ENCODE measurements around the gene SNX20.

DNA sequence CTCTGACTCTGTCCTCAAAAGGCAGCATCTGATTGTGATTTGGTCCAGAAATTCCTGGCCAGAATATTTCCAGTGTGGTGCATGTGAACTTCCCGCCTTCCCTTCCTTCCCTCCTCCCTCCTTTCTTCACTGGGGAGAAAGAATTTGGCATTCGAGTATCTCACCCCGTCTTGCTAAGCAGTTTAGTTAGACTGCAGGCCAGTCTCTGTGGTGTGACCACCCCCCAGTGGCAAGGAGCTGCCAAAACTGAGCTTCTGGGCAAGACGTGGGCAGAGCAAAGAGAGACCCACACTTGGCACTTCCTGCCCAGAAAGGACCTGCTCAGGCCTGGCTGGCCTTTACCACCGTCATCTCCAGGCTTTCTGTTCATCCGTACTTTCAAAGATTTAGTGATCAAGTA, 36.4 kb downstream of the SNX20 start:
- TF ChIP-seq EP300 (IDR thresholded peaks at IDR 0.05; ENCODE audit: borderline replicate concordance): no peak
- peak; percentile 59 for TF ChIP-seq RAD21 (IDR thresholded peaks at IDR 0.05; ENCODE audit: low read depth)
- no peak for TF ChIP-seq EGR1 (IDR thresholded peaks at IDR 0.05)
- TF ChIP-seq, protein P1, sequence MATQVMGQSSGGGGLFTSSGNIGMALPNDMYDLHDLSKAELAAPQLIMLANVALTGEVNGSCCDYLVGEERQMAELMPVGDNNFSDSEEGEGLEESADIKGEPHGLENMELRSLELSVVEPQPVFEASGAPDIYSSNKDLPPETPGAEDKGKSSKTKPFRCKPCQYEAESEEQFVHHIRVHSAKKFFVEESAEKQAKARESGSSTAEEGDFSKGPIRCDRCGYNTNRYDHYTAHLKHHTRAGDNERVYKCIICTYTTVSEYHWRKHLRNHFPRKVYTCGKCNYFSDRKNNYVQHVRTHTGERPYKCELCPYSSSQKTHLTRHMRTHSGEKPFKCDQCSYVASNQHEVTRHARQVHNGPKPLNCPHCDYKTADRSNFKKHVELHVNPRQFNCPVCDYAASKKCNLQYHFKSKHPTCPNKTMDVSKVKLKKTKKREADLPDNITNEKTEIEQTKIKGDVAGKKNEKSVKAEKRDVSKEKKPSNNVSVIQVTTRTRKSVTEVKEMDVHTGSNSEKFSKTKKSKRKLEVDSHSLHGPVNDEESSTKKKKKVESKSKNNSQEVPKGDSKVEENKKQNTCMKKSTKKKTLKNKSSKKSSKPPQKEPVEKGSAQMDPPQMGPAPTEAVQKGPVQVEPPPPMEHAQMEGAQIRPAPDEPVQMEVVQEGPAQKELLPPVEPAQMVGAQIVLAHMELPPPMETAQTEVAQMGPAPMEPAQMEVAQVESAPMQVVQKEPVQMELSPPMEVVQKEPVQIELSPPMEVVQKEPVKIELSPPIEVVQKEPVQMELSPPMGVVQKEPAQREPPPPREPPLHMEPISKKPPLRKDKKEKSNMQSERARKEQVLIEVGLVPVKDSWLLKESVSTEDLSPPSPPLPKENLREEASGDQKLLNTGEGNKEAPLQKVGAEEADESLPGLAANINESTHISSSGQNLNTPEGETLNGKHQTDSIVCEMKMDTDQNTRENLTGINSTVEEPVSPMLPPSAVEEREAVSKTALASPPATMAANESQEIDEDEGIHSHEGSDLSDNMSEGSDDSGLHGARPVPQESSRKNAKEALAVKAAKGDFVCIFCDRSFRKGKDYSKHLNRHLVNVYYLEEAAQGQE (IDR thresholded peaks at IDR 0.05; ENCODE audit: low read depth): no peak
- no peak for TF ChIP-seq TCF12 (IDR thresholded peaks at IDR 0.05; ENCODE audit: low read depth)
- TF ChIP-seq YY1 (IDR thresholded peaks at IDR 0.05; ENCODE audit: low read depth): no peak
- TF ChIP-seq, protein P2, sequence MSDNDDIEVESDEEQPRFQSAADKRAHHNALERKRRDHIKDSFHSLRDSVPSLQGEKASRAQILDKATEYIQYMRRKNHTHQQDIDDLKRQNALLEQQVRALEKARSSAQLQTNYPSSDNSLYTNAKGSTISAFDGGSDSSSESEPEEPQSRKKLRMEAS (IDR thresholded peaks at IDR 0.05): no peak
- no peak for TF ChIP-seq CEBPB (IDR thresholded peaks at IDR 0.05)
- no peak for TF ChIP-seq TEAD4 (IDR thresholded peaks at IDR 0.05)
- no peak for TF ChIP-seq FOXM1 (IDR thresholded peaks at IDR 0.05; ENCODE audit: borderline replicate concordance, low read depth)
- no peak for TF ChIP-seq NFIC (IDR thresholded peaks at IDR 0.05)
- no peak for TF ChIP-seq CREB1 (IDR thresholded peaks at IDR 0.05; ENCODE audit: low read depth)
